Peyer's patch (tissue), 4 donors: Measurements from ENCODE around the gene CNTN4.

Source experiments
- CTCF ChIP-seq, 6 experiments: fragments of 450-650 bp in 4 of 6; fragments of 200-600 bp in 2 of 6; sonication (generic) in 1 of 6; IDR thresholded peaks; one replicate each; pipeline ENCODE4 v1.5.1; 2017 to 2019; ENCODE audit warnings: antibody characterized with exemption in 6 of 6, mild to moderate bottlenecking in 3 of 6, moderate library complexity in 1 of 6
- POLR2A ChIP-seq, 2 donors: fragments of 450-650 bp; IDR thresholded peaks; one replicate each; pipeline ENCODE4 v1.5.1; 2017; ENCODE audit warnings: antibody characterized with exemption in 2 of 2, mild to moderate bottlenecking in 2 of 2, moderate library complexity in 2 of 2

- TF ChIP-seq CTCF (IDR thresholded peaks at IDR 0.05) (no peak), POLR2A (IDR thresholded peaks at IDR 0.05) (no peak)
These were observed 986.2 kb downstream of the CNTN4 start for GRCh38 chr3:3084890-3085289.
